AG08396 (cell line): ENCODE measurements around the gene CDCA5.

Experiments
- DNase-seq: peaks from one replicate; pipeline ENCODE4 v3.0.0; 2012; ENCODE audit warnings: low spot score, mixed read lengths

Gene CDCA5

DNA sequence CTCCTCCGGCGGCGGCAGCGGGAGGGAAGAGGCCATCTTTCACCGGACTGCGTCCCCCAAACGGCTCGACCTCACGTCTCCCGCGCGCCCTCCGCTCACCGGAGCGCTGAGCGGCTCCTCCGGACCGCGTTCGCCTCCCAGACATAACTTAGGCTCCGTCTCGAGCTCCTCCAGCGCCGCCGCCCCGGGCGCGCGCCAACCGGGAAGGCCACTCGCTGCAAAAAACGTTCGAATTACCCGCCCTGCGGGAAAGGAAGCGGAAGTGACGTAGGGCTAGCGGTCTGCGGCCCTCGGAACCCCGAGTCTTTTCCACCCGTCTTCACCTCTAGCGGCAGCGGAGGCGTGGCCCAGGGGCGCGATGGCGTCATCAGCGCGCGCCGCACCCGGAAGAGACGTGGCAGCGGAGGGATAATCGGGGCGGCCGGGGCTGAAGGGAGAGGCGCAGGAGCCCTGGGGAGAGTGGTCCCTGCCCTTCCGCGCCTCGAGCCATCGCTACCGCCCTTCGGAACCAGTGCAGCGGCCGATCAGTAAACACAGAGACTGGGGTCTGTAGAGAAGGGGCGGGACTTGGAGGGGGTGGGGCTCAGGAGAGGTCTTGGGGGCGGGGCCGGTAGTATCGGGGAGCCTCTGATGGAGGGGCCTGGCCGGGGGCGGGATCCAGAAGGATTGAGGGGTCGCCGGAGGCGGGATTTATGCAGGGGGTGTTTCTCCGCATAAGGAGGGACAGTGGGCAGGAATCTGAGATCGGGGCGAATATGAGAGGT is at the start of gene CDCA5, which contains the start of gene ZFPL1:
TSS of gene CDCA5 (minus strand) at position 207 of the 764 bp plus-strand sequence. CDS start at position 145, 62 bp downstream.
TSS of gene ZFPL1 (plus strand) at position 389 of the 764 bp plus-strand sequence. CDS start 477 bp downstream, outside the sequence.
- DNase-seq, result peak; percentile 99

GRCh38 chr11:65132988-65133700 is 49.3 kb upstream of the CDCA5 start:
- no peak for DNase-seq

DNA sequence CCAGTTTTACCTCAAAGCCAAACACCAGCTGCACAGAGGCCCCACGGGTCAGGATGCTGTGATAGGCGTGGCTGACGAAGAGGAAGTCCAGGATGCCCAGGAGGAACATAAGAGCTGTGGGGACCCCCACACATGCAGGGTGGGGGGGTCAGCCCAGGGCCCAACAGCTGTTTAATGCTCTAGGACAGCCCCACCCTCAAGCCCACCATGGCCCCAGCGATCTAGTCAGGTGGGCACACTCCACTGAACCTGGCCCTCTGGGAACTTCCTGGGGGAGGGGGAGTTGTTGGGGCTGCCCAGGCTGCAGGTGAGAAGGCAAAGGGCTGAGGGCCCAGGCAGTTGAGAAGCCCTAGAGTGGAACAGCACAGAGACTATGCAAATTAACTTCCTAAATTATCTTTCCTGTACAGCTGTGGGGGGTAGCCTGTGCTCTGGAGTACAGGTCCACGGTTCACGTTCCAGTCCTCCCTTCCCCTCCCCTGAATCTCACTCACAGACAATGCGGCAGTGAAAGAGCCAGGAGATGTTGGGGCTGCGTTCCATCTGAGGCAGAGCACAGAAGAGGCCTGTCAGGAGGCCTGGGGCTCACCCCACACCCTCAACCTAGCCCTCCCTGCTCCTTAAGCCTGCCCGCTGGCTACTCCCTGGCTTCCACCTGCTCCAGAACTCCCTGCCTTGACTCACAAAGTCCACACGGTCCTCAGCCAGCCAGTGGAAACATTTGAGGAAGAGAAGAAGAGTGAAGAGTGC is 48.6 kb upstream of the CDCA5 start:
- DNase-seq, result no peak

DNA sequence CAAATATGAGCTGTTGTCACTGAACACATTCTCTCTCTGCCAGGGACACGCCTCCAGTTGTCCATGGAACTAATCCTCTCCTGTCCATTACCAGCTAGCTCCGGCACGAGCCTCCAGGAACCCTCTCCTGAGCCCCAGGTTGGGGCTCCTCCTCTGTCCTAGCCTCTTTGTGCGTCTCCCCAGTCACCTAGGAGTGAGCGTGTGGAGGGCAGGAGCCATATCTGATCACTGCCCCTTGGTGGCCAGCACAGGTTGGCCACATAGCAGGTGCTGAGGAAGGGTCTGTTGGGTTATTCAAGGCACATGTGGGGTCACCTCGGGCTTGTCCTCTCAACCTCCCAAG is 48.0 kb upstream of the CDCA5 start:
- DNase-seq, result no peak

DNA sequence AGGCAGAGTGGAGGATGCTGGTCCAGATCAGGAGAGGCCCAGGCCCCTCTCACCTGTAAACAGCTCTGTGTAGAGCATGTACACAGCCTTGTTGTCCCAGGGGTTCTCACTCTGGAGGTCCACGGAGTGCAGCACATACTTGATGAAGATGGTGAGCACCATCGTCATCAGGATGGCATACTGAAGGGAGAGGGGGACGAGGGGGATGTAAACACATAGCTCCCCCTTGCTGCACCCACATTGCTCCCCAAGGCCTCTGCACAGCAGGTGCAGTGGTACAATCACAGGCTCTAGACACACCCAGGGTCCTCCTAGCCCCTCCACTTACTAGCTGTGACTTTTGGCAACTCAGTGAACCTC is 47.6 kb upstream of the CDCA5 start:
- DNase-seq, result no peak

DNA sequence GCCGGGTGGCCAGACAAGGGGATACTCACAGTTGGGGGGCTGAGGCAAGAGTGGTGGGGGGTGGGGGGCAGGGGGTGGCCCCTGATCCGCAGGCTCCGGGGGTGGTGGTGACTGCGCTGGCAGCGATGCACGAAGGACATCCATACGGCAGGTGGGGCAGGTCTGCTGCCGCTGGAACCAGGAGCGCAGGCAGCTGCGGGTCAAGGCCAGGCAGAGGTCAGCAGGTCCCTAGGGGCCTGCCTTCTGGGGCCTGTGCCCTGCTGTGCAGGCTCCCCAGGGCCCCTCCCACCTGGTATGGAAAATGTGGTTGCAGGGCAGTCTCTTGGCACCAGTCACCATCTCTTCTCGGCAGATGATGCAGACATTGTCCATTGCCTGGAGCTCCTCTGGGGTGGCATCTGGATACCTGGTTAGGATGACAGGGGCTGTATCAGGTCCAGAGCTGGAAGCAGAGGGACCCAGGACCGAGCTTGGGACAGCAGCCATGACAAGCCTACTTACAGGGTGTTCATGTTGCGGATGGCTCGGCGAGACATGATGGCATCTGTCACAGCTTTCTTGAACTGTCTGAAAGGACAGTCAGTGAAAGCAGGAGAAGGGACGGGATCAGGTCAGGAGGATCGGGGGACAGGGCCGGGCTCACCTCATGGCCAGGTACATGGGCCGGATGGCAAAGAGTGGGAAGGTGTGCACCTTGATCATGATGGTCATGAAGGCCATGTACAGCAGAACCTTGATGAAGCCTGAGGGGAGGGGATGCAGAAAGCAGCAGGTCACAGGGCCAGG is 47.0 kb upstream of the CDCA5 start:
- DNase-seq, result no peak

DNA sequence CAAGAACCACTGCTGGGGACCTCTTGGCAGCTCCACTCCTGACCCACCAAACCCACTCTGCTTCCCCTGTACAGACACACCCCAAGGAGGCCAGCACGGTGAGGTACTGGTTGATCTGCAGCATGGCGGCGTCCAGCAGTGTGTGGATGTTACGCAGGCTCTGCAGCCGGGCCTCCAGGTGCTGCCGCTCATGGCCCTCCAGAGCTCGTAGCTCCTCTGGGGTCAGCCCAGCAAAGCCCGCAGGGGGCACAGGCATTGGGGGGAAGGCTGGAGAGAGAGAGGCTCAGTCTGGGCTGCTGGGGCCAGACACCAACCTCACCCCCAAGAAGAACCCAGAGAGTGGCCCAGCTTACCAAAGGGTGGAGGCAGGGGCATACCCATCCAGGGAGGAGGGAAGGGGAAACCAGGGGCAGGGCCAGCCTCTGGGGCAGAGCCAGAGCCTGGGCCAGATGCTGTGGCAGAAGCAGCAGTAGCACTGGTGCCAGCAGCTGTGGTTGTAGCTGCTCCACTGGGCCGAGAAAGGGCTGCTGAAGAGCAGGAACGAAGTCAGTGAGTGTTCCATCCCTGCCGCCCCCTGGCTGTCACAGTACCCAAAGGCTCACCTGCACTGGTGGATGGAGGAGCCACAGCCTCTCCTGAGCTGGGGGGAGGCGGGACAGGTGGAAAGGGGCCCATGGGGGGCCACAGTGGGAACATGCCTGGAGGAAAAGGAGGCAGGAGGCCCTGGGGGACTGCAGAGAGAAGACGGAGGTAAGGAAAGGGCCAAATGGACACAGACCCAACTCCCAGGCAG is 46.0 kb upstream of the CDCA5 start:
- DNase-seq, result no peak

DNA sequence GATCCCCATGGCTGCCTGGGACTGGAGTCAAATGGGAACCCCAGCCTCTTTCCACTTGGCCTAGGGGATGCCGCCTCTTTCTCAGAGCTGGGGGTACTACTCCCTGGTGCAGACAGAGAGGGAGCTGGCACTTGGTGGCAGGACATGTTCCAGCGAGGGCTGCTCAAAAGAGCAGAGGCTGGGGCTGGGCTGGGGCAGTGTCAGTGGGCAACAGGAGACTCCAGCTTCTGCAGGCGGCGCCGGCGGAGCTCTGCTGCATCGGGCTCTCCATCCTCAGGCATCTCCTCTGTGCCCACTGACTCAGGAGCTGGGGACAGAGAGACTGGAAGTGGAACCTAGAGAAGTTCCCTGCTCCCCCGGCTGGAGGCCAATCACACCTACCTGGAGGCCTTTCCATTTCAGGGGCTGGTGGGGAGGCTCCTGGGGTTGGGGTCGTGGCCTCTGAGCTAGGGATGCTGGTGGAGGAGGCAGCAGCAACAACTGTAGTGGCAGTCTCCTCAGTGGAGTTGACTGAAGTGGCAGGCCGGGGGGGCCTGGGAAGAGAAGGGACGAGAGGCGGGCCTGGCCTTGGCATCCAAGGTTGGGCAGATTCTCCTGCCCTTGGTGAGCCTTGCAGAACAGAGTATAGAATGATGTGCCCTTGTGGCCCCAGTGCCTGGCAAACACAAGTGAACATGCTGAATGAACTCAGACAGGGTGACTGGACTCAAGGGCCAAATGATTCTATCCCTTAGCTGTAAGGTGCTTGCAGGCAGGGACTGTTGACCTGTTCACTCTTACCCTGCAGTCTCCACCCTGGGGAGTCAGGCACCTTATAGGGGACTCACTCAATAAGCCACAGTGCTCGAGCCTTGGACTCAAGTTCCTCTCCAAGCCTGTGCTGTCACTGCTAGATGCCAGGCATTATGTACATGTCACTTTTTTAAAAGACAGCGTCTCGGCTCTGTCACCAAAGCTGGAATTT is 44.6 kb upstream of the CDCA5 start:
- no peak for DNase-seq

- DNase-seq, result no peak
These were observed 43.8 kb upstream of the CDCA5 start for GRCh38 chr11:65127473-65128181.

- no peak for DNase-seq
These were observed 42.9 kb upstream of the CDCA5 start for GRCh38 chr11:65126624-65127274.

DNA sequence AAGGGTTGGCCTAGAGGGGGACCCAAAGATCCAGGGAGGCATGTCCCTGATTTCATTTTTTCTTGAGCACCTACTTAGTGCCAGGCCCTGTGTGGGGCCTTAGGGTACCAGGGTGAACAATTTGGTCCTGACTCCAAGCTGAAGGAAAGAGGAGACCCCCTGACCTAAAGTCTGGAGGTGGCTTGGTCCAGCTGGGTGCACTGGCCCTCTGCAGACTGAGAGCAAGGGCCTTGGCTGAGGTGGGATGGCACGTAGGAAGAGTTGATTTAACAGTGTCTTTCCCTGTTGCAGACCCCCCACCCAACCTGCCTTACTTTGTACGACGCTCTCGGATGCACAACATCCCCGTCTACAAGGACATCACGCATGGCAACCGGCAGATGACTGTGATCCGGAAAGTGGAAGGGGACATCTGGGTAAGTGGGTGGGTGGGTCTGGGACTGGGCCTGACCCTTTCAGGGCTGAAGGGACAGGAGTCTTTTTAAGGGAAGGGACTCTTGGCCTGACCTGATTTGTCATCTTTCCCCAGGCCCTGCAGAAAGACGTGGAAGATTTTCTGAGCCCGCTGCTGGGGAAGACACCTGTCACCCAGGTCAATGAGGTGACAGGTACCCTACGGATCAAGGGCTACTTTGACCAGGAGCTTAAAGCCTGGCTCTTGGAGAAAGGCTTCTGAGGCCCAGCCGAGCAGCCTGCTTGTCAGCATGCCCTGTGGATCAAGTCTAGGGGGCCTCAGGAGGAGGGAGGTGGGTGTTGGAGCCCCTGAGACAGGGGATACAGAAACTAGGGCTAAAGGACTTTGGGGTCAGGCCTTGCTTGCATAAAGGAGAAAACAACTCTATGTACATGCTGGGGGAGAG is 41.6 kb upstream of the CDCA5 start:
- no peak for DNase-seq

- DNase-seq, result no peak
These were observed 40.8 kb upstream of the CDCA5 start for GRCh38 chr11:65124480-65125196.

DNA sequence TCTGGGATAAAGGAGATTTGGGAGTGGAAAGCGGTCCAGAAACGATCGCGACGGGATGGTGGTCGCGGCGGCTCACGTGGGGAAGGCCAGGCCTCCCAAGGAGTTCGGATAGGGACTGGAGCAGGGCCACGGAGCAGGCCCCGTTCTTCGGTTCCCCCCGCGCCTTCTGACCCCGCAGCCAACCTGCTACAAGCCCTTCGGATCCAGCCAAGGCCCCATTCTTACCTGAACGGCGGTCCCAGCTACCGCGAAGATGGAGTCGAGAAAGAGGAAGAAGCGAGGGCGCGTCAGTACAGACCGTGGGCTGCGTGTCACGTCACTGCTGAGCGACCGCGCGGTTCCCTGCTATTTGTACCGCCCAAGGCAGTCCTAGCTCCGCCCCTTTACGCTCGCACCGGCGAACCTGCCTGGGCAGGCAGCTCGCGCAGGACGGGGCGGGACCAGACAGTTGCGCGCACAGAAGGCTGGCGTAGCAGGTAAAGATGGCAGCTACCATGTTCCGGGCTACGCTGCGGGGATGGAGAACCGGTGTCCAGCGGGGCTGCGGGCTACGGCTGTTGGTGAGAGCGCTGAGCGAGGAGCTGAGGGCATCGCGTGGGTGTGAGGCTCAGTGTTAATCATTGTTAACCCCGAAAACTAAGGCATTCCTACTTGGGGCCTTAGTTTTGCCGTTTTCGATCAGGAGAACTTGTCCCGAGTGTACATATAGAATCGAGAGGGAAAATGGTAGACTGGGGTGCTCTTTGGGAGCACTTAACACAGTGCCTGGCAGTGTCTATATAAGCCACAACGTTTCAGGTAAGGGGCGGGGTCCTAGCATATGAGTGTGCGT is 38.2 kb upstream of the CDCA5 start, which contains the start of the genes FAU and MRPL49:
TSS of gene FAU (minus strand) at position 270 of the 832 bp plus-strand sequence. CDS start 321 bp downstream, outside the sequence.
TSS of gene MRPL49 (plus strand) at position 457 of the 832 bp plus-strand sequence. CDS start at position 483, 26 bp downstream.
- DNase-seq, result peak; percentile 96

DNA sequence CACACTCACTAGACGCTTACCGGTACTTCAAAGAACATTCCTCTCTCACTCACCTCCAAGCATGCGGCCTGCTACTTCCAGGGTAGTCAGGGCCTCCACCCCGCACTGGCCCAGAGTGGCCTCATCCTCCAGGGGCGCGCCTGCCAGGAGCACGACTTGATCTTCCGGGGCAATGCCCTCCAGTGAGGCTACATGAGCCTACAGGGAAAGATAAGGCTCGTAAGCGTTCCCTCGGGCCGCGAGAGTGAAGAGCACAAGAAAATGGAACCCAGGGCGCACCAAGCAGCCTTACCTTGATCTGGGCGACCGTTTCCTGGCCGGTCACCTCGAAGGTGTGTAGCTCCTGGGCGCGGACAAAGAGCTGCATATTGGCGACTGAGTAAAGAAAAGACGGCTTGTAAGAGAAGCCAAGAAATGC is 37.6 kb upstream of the CDCA5 start:
- DNase-seq, result no peak

- no peak for DNase-seq
These were observed 37.0 kb upstream of the CDCA5 start for GRCh38 chr11:65120831-65121230.

DNA sequence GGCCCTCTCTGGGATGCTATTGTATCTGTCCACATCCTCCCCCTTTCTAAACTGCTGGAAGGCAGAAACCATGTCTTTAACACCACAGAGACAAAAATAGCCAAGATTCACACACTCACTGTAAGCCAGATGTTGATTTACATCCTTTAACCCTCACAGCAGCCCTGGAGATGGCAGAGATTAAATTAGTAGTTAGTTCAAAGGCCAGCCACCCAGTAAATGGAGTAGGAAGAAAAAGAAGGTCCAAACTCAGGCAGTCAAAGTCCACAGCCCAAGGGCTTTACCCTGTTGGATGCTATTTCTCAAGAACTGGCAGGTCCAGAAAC is 35.8 kb upstream of the CDCA5 start:
- DNase-seq, result no peak
